ENCODE measurements around the gene OPALIN. TPM values are rescaled to one million over a fixed set of nuclear protein-coding genes. Genes with fewer than 3 reads are reported as not detected.

Gene OPALIN
- total RNA-seq, 2 donors from 2014 or later: 0.17 TPM; not detected in 1

DNA sequence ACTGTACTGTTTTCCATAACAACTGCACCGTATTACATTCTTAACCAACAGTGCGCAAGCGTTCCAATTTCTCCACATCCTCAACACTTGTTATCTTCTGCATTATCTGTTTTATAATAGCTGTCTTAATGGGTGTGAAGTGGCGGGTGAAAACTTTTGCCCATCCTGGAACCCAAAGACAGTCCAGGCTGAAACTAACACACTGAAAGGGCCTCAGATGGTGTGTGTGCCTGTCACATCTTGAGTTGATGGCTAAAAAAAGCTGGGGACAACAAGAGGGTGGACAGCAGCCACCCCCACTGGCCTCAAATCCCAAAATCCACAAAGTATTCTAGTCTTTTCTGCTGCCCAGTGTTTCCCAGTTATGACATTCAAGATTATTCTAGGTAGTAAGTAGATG lies 19.4 kb downstream of the OPALIN start:
- Histone ChIP-seq H3K4me1 (replicated peaks) (no peaks in the 10 kb centered on the region), H3K27ac (no peak overlapping the region), H3K4me3 (no peak overlapping the region), H3K9me3 (no peaks in the 10 kb centered on the region), H3K36me3 (no peaks in the 10 kb centered on the region), H3K27me3 (replicated peaks; ENCODE audit: insufficient read depth) (no peaks in the 10 kb centered on the region)
- 92% methylated on average over 4 of the region's 4 CpGs for WGBS
- DNase-seq (ENCODE audit: low spot score): no peak
- intact Hi-C loops (cut with DNase I): no loop called here
- TF ChIP-seq, protein P1, sequence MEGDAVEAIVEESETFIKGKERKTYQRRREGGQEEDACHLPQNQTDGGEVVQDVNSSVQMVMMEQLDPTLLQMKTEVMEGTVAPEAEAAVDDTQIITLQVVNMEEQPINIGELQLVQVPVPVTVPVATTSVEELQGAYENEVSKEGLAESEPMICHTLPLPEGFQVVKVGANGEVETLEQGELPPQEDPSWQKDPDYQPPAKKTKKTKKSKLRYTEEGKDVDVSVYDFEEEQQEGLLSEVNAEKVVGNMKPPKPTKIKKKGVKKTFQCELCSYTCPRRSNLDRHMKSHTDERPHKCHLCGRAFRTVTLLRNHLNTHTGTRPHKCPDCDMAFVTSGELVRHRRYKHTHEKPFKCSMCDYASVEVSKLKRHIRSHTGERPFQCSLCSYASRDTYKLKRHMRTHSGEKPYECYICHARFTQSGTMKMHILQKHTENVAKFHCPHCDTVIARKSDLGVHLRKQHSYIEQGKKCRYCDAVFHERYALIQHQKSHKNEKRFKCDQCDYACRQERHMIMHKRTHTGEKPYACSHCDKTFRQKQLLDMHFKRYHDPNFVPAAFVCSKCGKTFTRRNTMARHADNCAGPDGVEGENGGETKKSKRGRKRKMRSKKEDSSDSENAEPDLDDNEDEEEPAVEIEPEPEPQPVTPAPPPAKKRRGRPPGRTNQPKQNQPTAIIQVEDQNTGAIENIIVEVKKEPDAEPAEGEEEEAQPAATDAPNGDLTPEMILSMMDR (IDR thresholded peaks at IDR 0.05): no peak
- TF ChIP-seq POLR2AphosphoS5 (IDR thresholded peaks at IDR 0.05): no peak
- TF ChIP-seq POLR2A (IDR thresholded peaks at IDR 0.05): no peak

DNA sequence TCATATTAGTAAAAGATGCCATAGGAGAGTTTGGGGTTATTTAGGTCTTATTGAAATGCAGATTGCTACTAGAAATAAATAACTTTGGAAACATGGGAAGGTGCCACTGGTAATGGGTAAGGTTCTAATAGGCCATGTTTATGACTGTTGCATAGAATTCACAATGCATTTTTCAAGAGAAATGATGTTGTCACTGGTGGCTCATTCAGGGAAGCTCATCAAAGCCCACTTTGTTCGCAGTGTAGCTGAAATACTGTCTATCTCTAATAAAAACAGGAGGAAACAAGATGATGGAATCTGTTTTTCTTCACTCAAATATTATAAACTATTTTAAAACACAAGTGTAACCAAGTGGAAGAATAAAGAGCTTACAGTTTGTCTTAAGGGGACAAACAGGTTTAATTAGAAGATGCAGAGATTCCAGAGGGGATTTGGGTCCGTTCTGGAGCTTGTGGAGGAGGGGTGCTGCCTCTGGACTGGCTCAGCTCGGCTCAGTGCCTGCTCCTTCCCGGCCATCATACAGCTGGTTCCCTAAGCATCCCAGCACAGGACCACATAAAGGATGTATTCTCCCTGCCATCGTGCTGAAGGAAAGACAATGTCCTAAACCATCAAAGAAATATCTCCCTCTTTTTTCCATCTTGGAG lies 20.4 kb downstream of the OPALIN start:
- H3K36me3 ChIP-seq: no peaks in the 10 kb centered on the region
- H3K4me1 ChIP-seq (replicated peaks): no peaks in the 10 kb centered on the region
- no peaks in the 10 kb centered on the region for H3K9me3 ChIP-seq
- no peaks in the 10 kb centered on the region for H3K27me3 ChIP-seq (replicated peaks; ENCODE audit: insufficient read depth)
- intact Hi-C loops (cut with DNase I): no loop called here
- 32% methylated on average over 5 of the region's 5 CpGs for WGBS
- no peak overlapping the region for H3K4me3 ChIP-seq
- H3K27ac ChIP-seq: no peak overlapping the region
- no peak for DNase-seq (ENCODE audit: low spot score)
- TF ChIP-seq, protein P1 (IDR thresholded peaks at IDR 0.05): no peak
- no peak for TF ChIP-seq POLR2AphosphoS5 (IDR thresholded peaks at IDR 0.05)
- no peak for TF ChIP-seq POLR2A (IDR thresholded peaks at IDR 0.05)

DNA sequence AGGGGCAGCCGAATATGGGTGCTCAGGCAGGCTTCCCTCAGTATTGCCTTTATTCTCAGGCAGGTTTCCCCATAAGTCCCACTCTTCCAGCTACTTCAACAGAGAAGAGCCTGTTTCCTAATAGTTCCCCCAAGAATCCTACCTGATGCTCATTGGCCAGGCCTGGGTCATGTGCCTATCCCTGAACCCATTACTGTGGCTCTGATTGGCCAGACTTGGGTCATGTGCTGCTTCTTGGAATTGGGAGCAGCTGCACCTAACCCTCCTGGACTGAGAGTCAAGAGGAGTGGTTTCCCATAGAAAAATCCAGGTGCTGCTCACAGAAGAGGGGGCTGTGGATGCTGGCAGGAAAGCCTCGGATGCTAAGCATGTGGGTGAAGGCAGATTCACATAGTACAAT lies 21.7 kb downstream of the OPALIN start:
- Histone ChIP-seq H3K4me3 (no peak overlapping the region), H3K4me1 (replicated peaks) (no peaks in the 10 kb centered on the region), H3K36me3 (no peaks in the 10 kb centered on the region), H3K27me3 (replicated peaks; ENCODE audit: insufficient read depth) (no peaks in the 10 kb centered on the region), H3K9me3 (no peaks in the 10 kb centered on the region), H3K27ac (no peak overlapping the region)
- no peak for TF ChIP-seq POLR2A (IDR thresholded peaks at IDR 0.05)
- intact Hi-C loops (cut with DNase I): no loop called here
- 89% methylated on average over 2 of the region's 2 CpGs for WGBS
- DNase-seq (ENCODE audit: low spot score): no peak

DNA sequence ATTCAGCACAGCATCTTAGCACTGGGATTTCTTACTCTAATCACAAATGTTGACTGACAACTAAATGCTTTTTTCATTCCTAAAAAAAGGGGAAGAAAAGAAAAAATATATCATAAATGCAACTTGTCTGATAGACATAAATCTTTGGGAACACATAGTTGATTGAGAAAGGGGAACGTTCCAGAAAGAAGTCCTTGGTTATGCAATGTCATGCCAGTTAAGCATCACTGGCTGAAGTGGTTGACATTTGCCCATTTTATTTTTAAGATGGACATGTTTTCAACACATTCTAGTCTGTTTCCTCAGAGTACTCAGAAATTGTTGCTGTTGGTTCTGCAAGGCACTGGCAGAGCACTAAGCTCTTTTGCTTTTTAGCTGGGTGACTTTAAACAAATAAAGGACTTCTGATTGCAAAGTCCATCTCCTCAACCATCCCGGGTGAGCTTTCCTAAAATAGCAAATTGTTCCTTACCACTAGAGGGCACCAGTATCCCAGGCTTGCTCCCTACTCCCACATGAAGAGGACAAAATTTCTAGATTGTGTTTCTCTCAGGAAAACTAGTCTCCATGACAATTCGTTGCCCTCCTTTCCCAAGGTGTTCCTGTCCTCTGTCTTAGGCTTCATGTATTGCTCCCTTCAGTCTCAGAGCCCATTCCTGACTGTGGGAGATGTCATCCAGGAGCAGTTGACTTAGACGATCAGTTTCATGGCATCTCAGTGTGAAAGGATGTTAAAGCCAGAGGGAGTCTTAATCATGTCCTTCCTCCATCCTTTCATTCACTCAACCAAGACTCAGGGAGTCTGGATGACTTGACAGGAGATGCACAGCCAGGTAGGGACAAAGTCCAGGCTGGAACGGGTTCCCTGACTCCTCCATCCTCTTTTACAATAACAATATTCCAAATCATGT lies 23.9 kb downstream of the OPALIN start:
- Histone ChIP-seq H3K27me3 (replicated peaks; ENCODE audit: insufficient read depth) (no peaks in the 10 kb centered on the region), H3K9me3 (no peaks in the 10 kb centered on the region), H3K4me1 (replicated peaks) (no peaks in the 10 kb centered on the region), H3K36me3 (no peaks in the 10 kb centered on the region), H3K27ac (no peak overlapping the region), H3K4me3 (no peak overlapping the region)
- intact Hi-C loops (cut with DNase I): no loop called here
- peak; percentile 14 for DNase-seq (ENCODE audit: low spot score)
- TF ChIP-seq POLR2A (IDR thresholded peaks at IDR 0.05) (no peak), POLR2AphosphoS5 (IDR thresholded peaks at IDR 0.05) (no peak)
- TF ChIP-seq, protein P1 (IDR thresholded peaks at IDR 0.05): peak in 2 of 4 experiments; percentile 33 to 36
- WGBS: 43% methylated on average over 5 of the region's 5 CpGs

DNA sequence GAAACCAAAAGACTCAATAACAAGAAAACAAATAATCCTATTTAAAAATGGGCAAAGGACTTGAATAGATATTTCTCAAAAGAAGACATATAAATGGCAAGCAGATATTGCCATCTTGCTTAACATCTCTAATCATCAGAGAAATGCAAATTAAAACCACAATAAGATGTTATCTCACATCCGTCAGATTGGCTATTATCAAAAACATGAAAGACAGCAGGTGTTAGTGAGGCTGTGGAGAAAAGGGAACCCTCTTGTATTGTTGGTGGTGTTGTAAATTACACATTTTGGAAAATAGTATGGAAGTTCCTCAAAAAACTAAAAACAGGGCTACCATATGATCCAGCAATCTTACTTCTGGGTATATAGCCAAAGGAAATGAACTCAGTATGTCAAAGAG lies 25.7 kb downstream of the OPALIN start:
- no peaks in the 10 kb centered on the region for H3K4me1 ChIP-seq (replicated peaks)
- TF ChIP-seq, protein P1 (IDR thresholded peaks at IDR 0.05): no peak
- TF ChIP-seq POLR2A (IDR thresholded peaks at IDR 0.05): no peak
- TF ChIP-seq POLR2AphosphoS5 (IDR thresholded peaks at IDR 0.05): no peak
- no peaks in the 10 kb centered on the region for H3K27me3 ChIP-seq (replicated peaks; ENCODE audit: insufficient read depth)
- intact Hi-C loops (cut with DNase I): no loop called here
- no peak for DNase-seq (ENCODE audit: low spot score)
- 63% methylated on average over 1 of the region's 1 CpG for WGBS
- H3K27ac ChIP-seq: no peak overlapping the region
- no peak overlapping the region for H3K4me3 ChIP-seq
- no peaks in the 10 kb centered on the region for H3K36me3 ChIP-seq
- no peaks in the 10 kb centered on the region for H3K9me3 ChIP-seq

All from prostate gland (tissue), 2 donors.